Activated naive CD8-positive, alpha-beta T cell treated with anti-CD3 and anti-CD28 coated beads, Interleukin-2, amount 10 ng/mL, durations not matched to agents 7 days and 5 days (primary cell): ENCODE data around the gene MAP4K4. TPM values are rescaled to one million over a fixed set of nuclear protein-coding genes. Genes with fewer than 3 reads are reported as not detected.

ENCODE experiments used
- ATAC-seq: fragments of 150-1000 bp; cut with Tn5 transposase; one replicate; pipeline ENCODE4 v1.10.0; 2021; ENCODE audit warnings: low read depth, moderate library complexity
- POLR2A ChIA-PET: fragments of 350-600 bp; sonication (Branson Sonifier 250); formaldehyde crosslinking; loops from one replicate; lab custom pipeline; 2021; ENCODE audit warnings: antibody characterized with exemption; lab: Charles Lee
- DNase-seq: peaks from one replicate; pipeline ENCODE4 v3.0.0; 2021
- H3K27ac Mint-ChIP-seq: one replicate; pipeline ENCODE4 v1.8.0; 2022; ENCODE audit warnings: mild to moderate bottlenecking, mixed read lengths
- H3K27me3 Mint-ChIP-seq: one replicate; pipeline ENCODE4 v1.8.0; 2022; ENCODE audit warnings: mild to moderate bottlenecking, moderate library complexity, mixed read lengths
- H3K36me3 Mint-ChIP-seq: one replicate; pipeline ENCODE4 v1.8.0; 2021; ENCODE audit warnings: mild to moderate bottlenecking, mixed read lengths
- H3K4me1 Mint-ChIP-seq: one replicate; pipeline ENCODE4 v1.8.0; 2021; ENCODE audit warnings: mixed read lengths
- H3K4me3 Mint-ChIP-seq: one replicate; pipeline ENCODE4 v1.8.0; 2022; ENCODE audit warnings: mild to moderate bottlenecking, moderate library complexity, mixed read lengths
- H3K9me3 Mint-ChIP-seq: one replicate; pipeline ENCODE4 v1.8.0; 2021; ENCODE audit warnings: mixed read lengths
- total RNA-seq, 2 experiments: library from RNA; stranded (reverse); gene quantifications; one replicate each; pipeline ENCODE4 v1.2.3, GENCODE V29; 2021

Gene MAP4K4
- total RNA-seq, 2 experiments from 2014 or later = 79.8 to 84.5 TPM

DNA sequence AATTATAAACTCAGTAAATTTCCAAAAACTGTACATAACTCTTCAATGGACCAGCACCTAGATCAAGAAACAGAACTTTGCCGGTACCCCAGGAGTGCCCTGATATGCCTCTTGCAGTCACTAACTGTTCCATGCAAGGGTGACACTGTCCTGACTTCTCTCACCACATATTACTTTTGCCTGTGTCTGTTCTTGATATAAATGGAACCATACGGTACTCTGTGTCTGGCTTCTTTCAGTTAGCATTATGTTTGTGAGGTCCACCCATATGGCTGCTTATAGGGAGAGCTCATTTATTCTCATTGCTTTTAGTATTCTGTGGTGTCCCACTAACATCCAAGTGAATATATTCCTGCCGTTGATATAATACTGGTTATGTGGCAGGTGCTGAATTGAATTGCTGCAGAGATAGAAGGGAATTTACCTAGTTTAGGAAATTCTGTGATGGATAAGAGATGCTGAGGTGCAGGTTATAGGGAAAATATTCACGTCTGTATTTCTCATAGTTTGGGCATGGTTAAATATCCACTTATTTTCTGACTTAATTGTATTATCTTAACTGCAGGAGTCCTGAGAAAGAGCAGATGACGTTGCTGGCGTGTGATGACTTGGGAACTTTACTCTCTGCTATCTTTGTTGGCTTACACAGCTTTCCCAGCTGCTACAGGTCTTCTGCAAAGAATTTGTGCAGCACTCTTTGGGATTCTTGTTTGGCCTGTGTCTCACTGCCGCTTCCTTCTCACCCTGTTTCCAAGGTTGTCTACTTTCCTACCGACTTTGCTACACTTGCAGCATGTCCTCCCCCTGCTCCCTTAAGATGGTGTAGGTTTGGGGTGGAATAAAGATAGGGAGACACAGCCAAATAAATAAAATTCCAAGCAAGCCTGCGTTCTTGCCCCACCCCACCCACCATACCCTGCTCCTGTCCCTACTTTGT is 107.9 kb downstream of the MAP4K4 start:
- peaks cover 20% of the 10 kb centered on the region for H3K36me3 Mint-ChIP-seq
- no peak overlapping the region for H3K4me3 Mint-ChIP-seq
- no peaks in the 10 kb centered on the region for H3K27me3 Mint-ChIP-seq
- peaks cover 33% of the 10 kb centered on the region for H3K4me1 Mint-ChIP-seq
- POLR2A ChIA-PET = no interaction called here
- peaks cover 3% of the 10 kb centered on the region for H3K9me3 Mint-ChIP-seq
- no peak for DNase-seq
- ATAC-seq = no peak
- H3K27ac Mint-ChIP-seq = peak overlapping the region; percentile 50

GRCh38 chr2:101806123-101806522 is 108.6 kb downstream of the MAP4K4 start:
- H3K9me3 Mint-ChIP-seq = peaks cover 3% of the 10 kb centered on the region
- DNase-seq = no peak
- peak; percentile 42 for ATAC-seq
- POLR2A ChIA-PET = no interaction called here
- no peak overlapping the region for H3K4me3 Mint-ChIP-seq
- H3K4me1 Mint-ChIP-seq = peaks cover 31% of the 10 kb centered on the region
- H3K27ac Mint-ChIP-seq = peak overlapping the region; percentile 50
- no peaks in the 10 kb centered on the region for H3K27me3 Mint-ChIP-seq
- peaks cover 18% of the 10 kb centered on the region for H3K36me3 Mint-ChIP-seq

DNA sequence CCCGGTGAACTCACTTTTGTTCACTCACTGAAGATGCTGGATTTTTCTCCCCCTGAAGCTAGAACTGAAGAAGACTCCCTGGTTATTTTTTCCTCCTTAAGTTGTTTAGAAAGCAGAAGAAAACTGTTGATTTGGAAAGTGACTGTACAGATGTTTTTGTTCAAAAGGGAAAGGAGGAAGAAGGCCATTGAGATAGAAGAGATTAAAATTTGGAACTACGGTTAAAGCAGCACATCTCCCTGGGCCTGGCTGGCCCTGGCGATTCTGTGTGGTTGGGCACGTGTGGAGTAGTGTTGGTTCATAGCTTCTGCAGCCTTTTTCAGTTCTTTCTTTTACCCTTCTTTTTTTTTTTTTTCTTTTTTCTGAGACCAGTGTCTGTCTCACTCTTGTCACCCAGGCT is 109.2 kb downstream of the MAP4K4 start:
- H3K4me1 Mint-ChIP-seq = peaks cover 29% of the 10 kb centered on the region
- ATAC-seq = no peak

DNA sequence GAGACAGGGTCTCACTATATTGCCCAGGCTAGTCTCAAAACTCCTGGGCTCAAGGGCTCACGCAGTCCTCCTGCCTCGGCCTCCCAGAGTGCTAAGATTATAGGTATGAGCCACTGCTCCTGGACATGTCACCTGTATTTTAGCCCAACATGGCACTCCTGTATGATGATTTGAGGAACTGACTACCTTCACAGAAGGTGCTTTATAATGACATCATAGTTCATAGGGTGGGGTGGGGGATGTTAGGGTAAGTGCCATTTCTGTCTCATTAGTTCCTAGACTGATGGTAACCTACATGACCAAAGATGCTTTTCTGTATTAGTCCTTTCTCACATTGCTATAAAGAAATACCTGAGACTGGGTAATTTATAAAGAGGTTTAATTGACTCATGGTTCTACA is 109.7 kb downstream of the MAP4K4 start:
- H3K4me1 Mint-ChIP-seq = peaks cover 25% of the 10 kb centered on the region
- POLR2A ChIA-PET = no interaction called here
- H3K27ac Mint-ChIP-seq = no peak overlapping the region
- ATAC-seq (no peak), DNase-seq (no peak)
- no peaks in the 10 kb centered on the region for H3K27me3 Mint-ChIP-seq
- peaks cover 3% of the 10 kb centered on the region for H3K9me3 Mint-ChIP-seq
- peaks cover 28% of the 10 kb centered on the region for H3K36me3 Mint-ChIP-seq
- no peak overlapping the region for H3K4me3 Mint-ChIP-seq

More for the DNA sequence above, 109.2 kb downstream of the MAP4K4 start:
- POLR2A ChIA-PET = no interaction called here
- no peaks in the 10 kb centered on the region for H3K27me3 Mint-ChIP-seq
- no peak overlapping the region for H3K4me3 Mint-ChIP-seq
- DNase-seq = no peak
- peaks cover 22% of the 10 kb centered on the region for H3K36me3 Mint-ChIP-seq
- H3K9me3 Mint-ChIP-seq = peaks cover 3% of the 10 kb centered on the region
- H3K27ac Mint-ChIP-seq = peak overlapping the region; percentile 47

- Mint-ChIP-seq H3K4me3 (no peak overlapping the region), H3K9me3 (peaks cover 3% of the 10 kb centered on the region), H3K4me1 (peaks cover 21% of the 10 kb centered on the region), H3K27me3 (no peaks in the 10 kb centered on the region), H3K36me3 (peaks cover 27% of the 10 kb centered on the region), H3K27ac (no peak overlapping the region)
- ATAC-seq (no peak), DNase-seq (no peak)
- POLR2A ChIA-PET = no interaction called here
Measured at GRCh38 chr2:101808006-101808562, 110.6 kb downstream of the MAP4K4 start.

DNA sequence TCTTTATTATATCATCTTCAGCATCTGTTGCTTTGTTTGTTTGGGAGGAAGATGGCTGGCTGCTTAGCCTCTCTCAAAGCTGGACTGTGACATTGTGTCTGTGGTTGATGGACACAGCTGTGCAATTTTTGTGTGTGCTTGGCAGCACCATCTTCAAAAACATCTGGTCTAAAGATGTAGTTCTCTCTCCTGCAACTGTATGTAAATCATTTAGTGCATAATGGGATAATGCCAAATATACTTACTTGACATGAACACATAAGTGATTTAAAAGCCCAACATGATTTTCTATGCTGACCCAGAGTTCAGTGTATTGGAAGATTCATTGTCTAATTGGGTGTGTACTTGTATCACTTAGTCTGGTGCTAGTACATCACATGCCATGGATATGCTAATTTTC is 112.2 kb downstream of the MAP4K4 start:
- Mint-ChIP-seq H3K36me3 (peaks cover 27% of the 10 kb centered on the region), H3K4me1 (peaks cover 24% of the 10 kb centered on the region), H3K27me3 (no peaks in the 10 kb centered on the region), H3K27ac (no peak overlapping the region), H3K9me3 (peaks cover 3% of the 10 kb centered on the region), H3K4me3 (no peak overlapping the region)
- ATAC-seq (no peak), DNase-seq (no peak)
- POLR2A ChIA-PET = interaction anchor here (0.7 kb wide), 1 partner anchor 251 kb away, joined by 3 read pairs; no protein-coding TSS in a partner anchor

- DNase-seq (no peak), ATAC-seq (no peak)
- Mint-ChIP-seq H3K4me1 (peaks cover 16% of the 10 kb centered on the region), H3K27me3 (no peaks in the 10 kb centered on the region), H3K27ac (no peak overlapping the region), H3K9me3 (peaks cover 3% of the 10 kb centered on the region), H3K36me3 (peaks cover 30% of the 10 kb centered on the region), H3K4me3 (no peak overlapping the region)
- POLR2A ChIA-PET = no interaction called here
Measured at GRCh38 chr2:101811226-101812015, 113.9 kb downstream of the MAP4K4 start.

DNA sequence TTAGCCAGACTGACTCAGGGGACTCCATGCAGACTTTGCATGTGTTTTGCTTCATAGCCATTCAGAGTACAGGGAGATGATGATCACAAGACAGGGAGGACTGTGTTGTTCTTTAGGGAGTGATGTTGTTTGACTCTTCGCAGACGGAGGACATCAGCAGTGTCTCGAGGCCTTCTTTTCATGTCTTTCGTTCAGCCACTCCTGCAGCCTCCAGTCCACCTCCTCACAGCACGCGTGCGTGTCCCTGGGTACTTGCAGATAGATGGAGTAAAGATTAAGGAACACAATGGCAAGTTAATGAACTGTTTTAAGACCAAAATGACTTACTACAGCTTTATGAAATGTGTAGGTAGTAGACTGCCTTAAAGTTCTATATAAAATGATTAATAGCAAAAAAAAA is 114.7 kb downstream of the MAP4K4 start:
- H3K4me3 Mint-ChIP-seq = no peak overlapping the region
- H3K4me1 Mint-ChIP-seq = peaks cover 11% of the 10 kb centered on the region
- peaks cover 3% of the 10 kb centered on the region for H3K9me3 Mint-ChIP-seq
- DNase-seq (no peak), ATAC-seq (no peak)
- no peaks in the 10 kb centered on the region for H3K27me3 Mint-ChIP-seq
- H3K36me3 Mint-ChIP-seq = peaks cover 27% of the 10 kb centered on the region
- POLR2A ChIA-PET = no interaction called here
- H3K27ac Mint-ChIP-seq = no peak overlapping the region

DNA sequence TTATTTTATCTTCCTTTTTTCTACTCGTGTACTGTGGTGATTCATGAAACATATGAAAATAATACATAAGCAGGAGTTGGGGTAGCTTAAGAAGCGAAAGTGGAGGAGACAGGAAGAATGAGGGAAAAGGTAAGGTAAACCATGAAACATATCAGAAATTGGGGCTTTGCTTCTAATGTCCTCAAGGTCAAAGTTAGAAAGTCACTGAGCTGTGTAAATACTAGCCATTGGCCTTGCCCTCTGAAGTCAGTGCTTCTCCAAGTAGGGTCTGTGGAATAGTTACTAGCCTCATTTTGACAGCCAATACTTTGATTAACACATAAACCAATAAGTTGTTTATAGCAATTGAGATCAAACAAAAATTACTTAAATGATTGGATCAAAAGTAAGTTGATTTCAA is 117.2 kb downstream of the MAP4K4 start:
- H3K4me3 Mint-ChIP-seq = no peak overlapping the region
- peaks cover 22% of the 10 kb centered on the region for H3K36me3 Mint-ChIP-seq
- H3K27me3 Mint-ChIP-seq = no peaks in the 10 kb centered on the region
- POLR2A ChIA-PET = no interaction called here
- peaks cover 14% of the 10 kb centered on the region for H3K4me1 Mint-ChIP-seq
- ATAC-seq = no peak
- DNase-seq = no peak
- no peak overlapping the region for H3K27ac Mint-ChIP-seq
- no peaks in the 10 kb centered on the region for H3K9me3 Mint-ChIP-seq

DNA sequence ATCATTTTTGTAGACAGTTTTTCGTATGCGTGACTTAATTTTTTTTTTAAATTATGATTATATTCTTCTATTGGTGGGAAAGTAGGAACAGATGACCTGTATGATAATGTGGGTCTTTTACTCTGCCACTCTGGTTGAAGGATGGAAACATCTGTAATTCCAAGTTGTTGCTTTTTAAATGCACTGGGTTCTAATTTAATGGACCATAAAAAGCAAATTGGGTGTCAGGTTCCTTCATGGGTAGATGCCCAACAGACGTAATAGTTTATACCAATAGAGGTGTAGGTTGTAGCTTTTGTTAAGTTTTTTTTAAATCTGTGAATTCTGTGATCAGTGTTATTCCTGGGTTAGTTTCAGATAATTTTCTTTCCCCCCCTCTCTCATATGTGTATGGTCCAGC is 117.6 kb downstream of the MAP4K4 start:
- DNase-seq = no peak
- Mint-ChIP-seq H3K4me1 (peaks cover 16% of the 10 kb centered on the region), H3K9me3 (no peaks in the 10 kb centered on the region), H3K27me3 (no peaks in the 10 kb centered on the region), H3K27ac (no peak overlapping the region), H3K36me3 (peaks cover 20% of the 10 kb centered on the region), H3K4me3 (no peak overlapping the region)
- POLR2A ChIA-PET = no interaction called here
- ATAC-seq = no peak

DNA sequence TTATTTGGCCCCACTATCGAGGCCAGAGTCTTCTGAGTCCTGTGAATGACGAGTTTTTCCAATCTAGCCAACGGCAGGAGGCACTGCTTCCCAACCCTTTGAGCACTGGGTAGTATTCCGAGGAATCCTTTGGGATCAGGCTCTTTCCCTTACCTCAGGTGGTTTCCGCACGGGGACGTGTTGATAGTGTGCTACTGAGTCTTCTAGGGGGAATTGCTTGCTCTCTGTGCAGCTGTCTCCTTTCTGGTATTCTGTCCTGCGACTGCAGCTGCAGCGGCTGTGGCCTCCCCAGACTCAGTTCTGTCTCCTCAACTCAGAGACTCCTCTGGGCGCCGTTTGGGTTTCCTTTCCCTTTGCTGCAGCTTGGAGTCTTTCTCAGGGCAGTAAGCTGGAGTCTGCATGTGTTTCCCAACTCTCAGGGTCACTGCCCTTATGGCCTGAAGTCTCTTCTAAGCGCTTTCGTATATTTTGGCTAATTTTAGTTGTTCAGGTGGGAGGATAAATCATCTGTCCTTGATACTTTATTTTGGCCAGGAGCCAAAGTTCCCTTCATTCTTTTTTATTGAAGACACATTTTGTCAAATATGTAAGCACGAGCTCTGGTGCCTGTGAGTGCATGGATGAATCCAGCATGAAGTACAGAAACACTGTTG is 118.4 kb downstream of the MAP4K4 start:
- no peak for DNase-seq
- no peak overlapping the region for H3K4me3 Mint-ChIP-seq
- POLR2A ChIA-PET = no interaction called here
- no peaks in the 10 kb centered on the region for H3K9me3 Mint-ChIP-seq
- ATAC-seq = no peak
- no peaks in the 10 kb centered on the region for H3K27me3 Mint-ChIP-seq
- peaks cover 18% of the 10 kb centered on the region for H3K36me3 Mint-ChIP-seq
- peaks cover 18% of the 10 kb centered on the region for H3K4me1 Mint-ChIP-seq
- no peak overlapping the region for H3K27ac Mint-ChIP-seq

DNA sequence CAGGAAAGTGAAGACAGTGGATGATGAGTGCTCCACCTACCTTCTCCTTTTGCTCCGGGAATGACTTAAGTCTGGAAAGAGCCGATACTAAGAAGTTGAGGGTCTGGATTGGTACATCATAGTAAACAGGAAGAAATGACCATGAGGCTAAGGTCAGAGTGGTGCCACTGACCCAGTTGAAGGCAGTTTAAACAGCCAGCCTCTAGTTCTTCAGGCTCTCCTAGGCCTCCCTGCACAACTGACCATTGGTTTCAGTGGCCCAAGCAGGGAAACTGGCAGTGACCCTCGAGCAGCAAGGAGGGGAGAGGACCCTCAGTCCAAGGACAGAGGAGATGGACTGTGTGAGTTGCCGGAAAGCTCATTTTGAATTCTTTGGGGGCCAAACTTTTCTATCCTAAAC is 119.1 kb downstream of the MAP4K4 start:
- ATAC-seq = no peak
- no peak overlapping the region for H3K27ac Mint-ChIP-seq

GRCh38 chr2:101817481-101817880 is 120.0 kb downstream of the MAP4K4 start:
- POLR2A ChIA-PET = no interaction called here
- Mint-ChIP-seq H3K36me3 (peaks cover 7% of the 10 kb centered on the region), H3K27me3 (no peaks in the 10 kb centered on the region), H3K4me3 (no peak overlapping the region), H3K27ac (no peak overlapping the region), H3K9me3 (no peaks in the 10 kb centered on the region), H3K4me1 (peaks cover 18% of the 10 kb centered on the region)
- ATAC-seq = no peak
- DNase-seq = no peak

More for the DNA sequence above, 119.1 kb downstream of the MAP4K4 start:
- H3K27me3 Mint-ChIP-seq = no peaks in the 10 kb centered on the region
- H3K4me3 Mint-ChIP-seq = no peak overlapping the region
- POLR2A ChIA-PET = no interaction called here
- H3K9me3 Mint-ChIP-seq = no peaks in the 10 kb centered on the region
- DNase-seq = no peak
- H3K4me1 Mint-ChIP-seq = peaks cover 18% of the 10 kb centered on the region
- peaks cover 15% of the 10 kb centered on the region for H3K36me3 Mint-ChIP-seq
